B cell (primary cell): ENCODE measurements around the gene GLOD4. TPM values are rescaled to one million over a fixed set of nuclear protein-coding genes. Genes with fewer than 3 reads are reported as not detected.

Experiments
- ATAC-seq: fragments of 200-7000 bp; cut with Tn5 transposase; one replicate; pipeline ENCODE4 v1.10.0; 2021; ENCODE audit warnings: low read depth, mild to moderate bottlenecking, moderate number of reproducible peaks, moderate library complexity
- CTCF ChIA-PET: fragments of 350-600 bp; sonication (Branson Sonifier 250); formaldehyde crosslinking; loops from one replicate; lab custom pipeline; 2021; ENCODE audit warnings: antibody characterized with exemption, inconsistent platforms; lab: Charles Lee
- POLR2A ChIA-PET: fragments of 350-600 bp; sonication (Branson Sonifier 250); formaldehyde crosslinking; loops from one replicate; lab custom pipeline; 2021; ENCODE audit warnings: antibody characterized with exemption; lab: Charles Lee
- DNase-seq: peaks from one replicate; pipeline ENCODE4 v3.0.0; 2013
- H2AFZ ChIP-seq: 2 replicates; pipeline ENCODE4 v1.6.1; 2012; ENCODE audit warnings: mild to moderate bottlenecking, low read depth, low read length; ENCODE audit not compliant: insufficient read depth, poor library complexity, severe bottlenecking
- H3K27ac ChIP-seq, 2 donors: 1 replicate in 1 of 2; 2 replicates in 1 of 2; pipeline ENCODE4 v1.5.1; 2012 to 2013; ENCODE audit warnings: low read length in 2 of 2, mild to moderate bottlenecking in 2 of 2, moderate library complexity in 1 of 2
- H3K27me3 ChIP-seq, 4 experiments: fragments of 200-600 bp in 1 of 4; sonication (generic) in 1 of 4; replicated peaks in 1 of 4; 1 replicate in 2 of 4; 2 replicates in 2 of 4; pipeline versions ENCODE4 v1.6.1 to v1.7.0; 2013 to 2016; ENCODE audit warnings: low read length in 3 of 4, mild to moderate bottlenecking in 2 of 4, mixed read lengths in 1 of 4, moderate library complexity in 1 of 4; ENCODE audit not compliant: insufficient read depth in 4 of 4, control insufficient read depth in 3 of 4; ENCODE audit errors: control extremely low read depth in 1 of 4
- H3K36me3 ChIP-seq, 2 experiments: replicated peaks in 1 of 2; 1 replicate in 1 of 2; 2 replicates in 1 of 2; pipeline versions ENCODE4 v1.6.1 to v1.7.1; 2013; ENCODE audit warnings: low read length in 1 of 2; ENCODE audit not compliant: insufficient read depth in 2 of 2, control insufficient read depth in 1 of 2; ENCODE audit errors: control extremely low read depth in 1 of 2, extremely low read depth in 1 of 2
- H3K4me1 ChIP-seq, 2 donors: fragments of 200-600 bp in 1 of 2; sonication (generic) in 1 of 2; 1 replicate in 1 of 2; 2 replicates in 1 of 2; pipeline versions ENCODE4 v1.5.1 to v1.6.1; 2013 to 2017; ENCODE audit warnings: low read length in 2 of 2; ENCODE audit not compliant: control insufficient read depth in 2 of 2, insufficient read depth in 2 of 2
- H3K4me2 ChIP-seq: replicated peaks from 2 replicates; pipeline ENCODE3; 2012; ENCODE audit warnings: mild to moderate bottlenecking, low read depth, low read length; ENCODE audit not compliant: poor library complexity, severe bottlenecking
- H3K4me3 ChIP-seq, 5 experiments: fragments of 200-600 bp in 1 of 5; sonication (generic) in 1 of 5; 1 replicate in 3 of 5; 2 replicates in 2 of 5; pipeline versions ENCODE4 v1.5.1 to v1.7.0; 2011 to 2016; ENCODE audit warnings: low read length in 4 of 5, mild to moderate bottlenecking in 4 of 5, low read depth in 2 of 5, control low read depth in 1 of 5, moderate library complexity in 1 of 5; ENCODE audit not compliant: insufficient read depth in 1 of 5; ENCODE audit errors: control extremely low read depth in 1 of 5, extremely low read depth in 1 of 5
- H3K79me2 ChIP-seq: fragments of 200-600 bp; sonication (generic); one replicate; pipeline ENCODE4 v1.6.0; 2016; ENCODE audit warnings: low read length; ENCODE audit not compliant: control insufficient read depth, insufficient read depth
- H3K9ac ChIP-seq: fragments of 200-600 bp; sonication (generic); 2 replicates; pipeline ENCODE4 v1.6.1; 2017; ENCODE audit warnings: mild to moderate bottlenecking, low read length, moderate library complexity
- H3K9me3 ChIP-seq, 3 donors: one replicate each; pipeline versions ENCODE4 v1.6.1 to v1.7.1; 2013; ENCODE audit warnings: low read length in 2 of 3; ENCODE audit not compliant: control insufficient read depth in 2 of 3, insufficient read depth in 1 of 3; ENCODE audit errors: control extremely low read depth in 1 of 3
- H4K20me1 ChIP-seq: 2 replicates; pipeline ENCODE4 v1.6.0; 2012; ENCODE audit warnings: mild to moderate bottlenecking, low read length; ENCODE audit not compliant: insufficient read depth, control insufficient read depth, poor library complexity, severe bottlenecking
- H3K27ac Mint-ChIP-seq: one replicate; pipeline ENCODE4 v1.8.0; 2021; ENCODE audit warnings: mixed read lengths
- H3K27me3 Mint-ChIP-seq: one replicate; pipeline ENCODE4 v1.8.0; 2021; ENCODE audit warnings: mixed read lengths
- H3K4me1 Mint-ChIP-seq: one replicate; pipeline ENCODE4 v1.8.0; 2021; ENCODE audit warnings: mixed read lengths
- H3K4me3 Mint-ChIP-seq: one replicate; pipeline ENCODE4 v1.8.0; 2021; ENCODE audit warnings: mixed read lengths
- H3K9me3 Mint-ChIP-seq: one replicate; pipeline ENCODE4 v1.8.0; 2022; ENCODE audit warnings: mixed read lengths; ENCODE audit not compliant: insufficient read depth
- CTCF ChIP-seq: fragments of 200-600 bp; IDR thresholded peaks from one replicate; pipeline ENCODE4 v1.8.0; 2022; ENCODE audit warnings: antibody characterized with exemption, mild to moderate bottlenecking
- EZH2 ChIP-seq: IDR thresholded peaks from 2 replicates; pipeline ENCODE4 v1.6.1; 2012; ENCODE audit warnings: borderline replicate concordance, low read depth, mild to moderate bottlenecking, moderate library complexity, low read length; ENCODE audit not compliant: insufficient read depth, poor library complexity, severe bottlenecking
- WGBS: methylation state at CpG from one replicate; pipeline ENCODE4 v1.1.5; 2013; ENCODE audit warnings: missing lambda C conversion rate; ENCODE audit not compliant: insufficient coverage; 5-methylcytosine and 5-hydroxymethylcytosine counted together
- intact Hi-C: fragments of 100-400 bp; cut with micrococcal nuclease; formaldehyde crosslinking; loops from one replicate; pipeline ENCODE4 v1.10.0; 2022
- polyA plus RNA-seq: library from polyadenylated mRNA; depleted of rRNA; stranded (reverse); fragments of >200 nt; gene quantifications from 2 replicates; pipeline ENCODE4 v1.2.3, GENCODE V29; 2012
- total RNA-seq, 2 donors: library from RNA; stranded (reverse); fragments of 120-200 nt in 1 of 2; gene quantifications; 1 replicate in 1 of 2; 2 replicates in 1 of 2; pipeline versions ENCODE4 v1.2.3 to v1.2.4, GENCODE V29; 2013 to 2022

The GLOD4 gene
- total and polyA plus RNA-seq, 2 donors (not counting 1 experiment from before 2014, with no cell fraction given): 24.0 to 77.4 TPM

- Histone ChIP-seq H3K9ac (no peak overlapping the region), H3K27me3 (no peaks in the 10 kb centered on the region), H3K9me3 (no peaks in the 10 kb centered on the region), H4K20me1 (no peaks in the 10 kb centered on the region), H3K4me1 (peaks cover 0 to 8% of the 10 kb centered on the region in 2 donors), H3K4me3 (no peak overlapping the region), H3K79me2 (no peaks in the 10 kb centered on the region), H3K4me2 (no peak overlapping the region), H2AFZ (no peak overlapping the region), H3K36me3 (peaks cover 4 to 19% of the 10 kb centered on the region in 2 experiments), H3K27ac (no peak overlapping the region)
- Mint-ChIP-seq H3K27ac (no peak overlapping the region), H3K4me1 (peaks cover 5% of the 10 kb centered on the region), H3K4me3 (no peak overlapping the region), H3K27me3 (no peaks in the 10 kb centered on the region), H3K9me3 (no peaks in the 10 kb centered on the region)
- 91% methylated on average over 8 of the region's 9 CpGs for WGBS
- POLR2A ChIA-PET: no interaction called here
- ATAC-seq (no peak), DNase-seq (no peak)
- intact Hi-C loops: no loop called here
- CTCF ChIA-PET: interaction anchor here (1.3 to 3.9 kb wide), 7 partner anchors 18 to 261 kb away, joined by 3 to 17 read pairs (median 7); partner anchors contain the start of genes NXN and TIMM22
- TF ChIP-seq CTCF (no peak), EZH2 (no peak)
Observed at GRCh38 chr17:795721-796120, 13.6 kb upstream of the GLOD4 start.

- Histone ChIP-seq H3K4me1 (peaks cover 0 to 8% of the 10 kb centered on the region in 2 donors), H2AFZ (peak overlapping the region; percentile 4), H3K27me3 (no peaks in the 10 kb centered on the region), H3K79me2 (no peaks in the 10 kb centered on the region), H3K27ac (no peak overlapping the region), H3K4me3 (no peak overlapping the region), H3K36me3 (peaks cover 4 to 21% of the 10 kb centered on the region in 2 experiments), H3K9me3 (no peaks in the 10 kb centered on the region), H4K20me1 (no peaks in the 10 kb centered on the region), H3K4me2 (peak overlapping the region; percentile 34), H3K9ac (no peak overlapping the region)
- Mint-ChIP-seq H3K27ac (no peak overlapping the region), H3K27me3 (no peaks in the 10 kb centered on the region), H3K9me3 (no peaks in the 10 kb centered on the region), H3K4me1 (peaks cover 5% of the 10 kb centered on the region), H3K4me3 (no peak overlapping the region)
- CTCF ChIA-PET: interaction anchor here (1.0 to 3.9 kb wide), 8 partner anchors 18 to 261 kb away, joined by 3 to 17 read pairs (median 6); partner anchors contain the start of genes NXN and TIMM22
- intact Hi-C loops: no loop called here
- POLR2A ChIA-PET: no interaction called here
- 85% methylated on average over 14 of the region's 14 CpGs for WGBS
- ATAC-seq: no peak
- TF ChIP-seq CTCF (no peak), EZH2 (no peak)
- DNase-seq: no peak
Observed at GRCh38 chr17:795276-795675, 13.2 kb upstream of the GLOD4 start.
